GM23248 (cell line): ENCODE measurements around the gene SRC. TPM values are rescaled to one million over a fixed set of nuclear protein-coding genes. Genes with fewer than 3 reads are reported as not detected.

ENCODE experiments used
- DNase-seq: peaks from one replicate; pipeline ENCODE4 v3.0.0-alpha.2; 2015
- H2AFZ ChIP-seq: fragments of 200-600 bp; sonication (generic); 2 replicates; pipeline ENCODE4 v1.6.1; 2016; ENCODE audit warnings: antibody characterized with exemption
- H3F3A ChIP-seq: fragments of 200-600 bp; sonication (generic); 2 replicates; pipeline ENCODE4 v1.6.1; 2016; ENCODE audit warnings: mild to moderate bottlenecking, antibody characterized with exemption, mixed run types; ENCODE audit not compliant: insufficient read depth
- H3K27ac ChIP-seq: fragments of 200-600 bp; sonication (generic); 2 replicates; pipeline ENCODE4 v1.5.1; 2016; ENCODE audit warnings: mild to moderate bottlenecking
- H3K27me3 ChIP-seq: fragments of 200-600 bp; sonication (generic); replicated peaks from 2 replicates; pipeline ENCODE4 v1.6.1; 2016; ENCODE audit warnings: mild to moderate bottlenecking; ENCODE audit not compliant: insufficient read depth
- H3K36me3 ChIP-seq: fragments of 200-600 bp; sonication (generic); 2 replicates; pipeline ENCODE4 v1.6.1; 2016; ENCODE audit warnings: low read depth, mild to moderate bottlenecking
- H3K4me1 ChIP-seq: fragments of 200-600 bp; sonication (generic); 2 replicates; pipeline ENCODE4 v1.6.1; 2016; ENCODE audit warnings: mild to moderate bottlenecking; ENCODE audit not compliant: insufficient read depth
- H3K4me2 ChIP-seq: fragments of 200-600 bp; sonication (generic); one replicate; pipeline ENCODE4 v1.6.1; 2016; ENCODE audit warnings: mild to moderate bottlenecking; ENCODE audit not compliant: unreplicated experiment
- H3K4me3 ChIP-seq: fragments of 200-600 bp; sonication (generic); 2 replicates; pipeline ENCODE4 v1.5.1; 2016; ENCODE audit warnings: mild to moderate bottlenecking
- H3K79me2 ChIP-seq: fragments of 200-600 bp; sonication (generic); 2 replicates; pipeline ENCODE4 v1.6.1; 2016; ENCODE audit warnings: mild to moderate bottlenecking; ENCODE audit not compliant: insufficient read depth
- H3K9ac ChIP-seq: fragments of 200-600 bp; sonication (generic); 2 replicates; pipeline ENCODE4 v1.6.1; 2016; ENCODE audit warnings: mild to moderate bottlenecking
- H3K9me2 ChIP-seq: fragments of 200-600 bp; sonication (generic); 2 replicates; pipeline ENCODE4 v1.6.1; 2016; ENCODE audit warnings: mixed run types, mild to moderate bottlenecking, moderate library complexity; ENCODE audit not compliant: insufficient read depth
- H3K9me3 ChIP-seq: fragments of 200-600 bp; sonication (generic); one replicate; pipeline ENCODE4 v1.6.1; 2017; ENCODE audit warnings: low read depth
- H4K20me1 ChIP-seq: fragments of 200-600 bp; sonication (generic); 2 replicates; pipeline ENCODE4 v1.6.0; 2016; ENCODE audit not compliant: insufficient read depth
- EZH2 ChIP-seq: fragments of 200-600 bp; sonication (generic); IDR thresholded peaks from 2 replicates; pipeline ENCODE4 v1.6.1; 2018; ENCODE audit warnings: antibody characterized with exemption, mild to moderate bottlenecking; ENCODE audit not compliant: insufficient read depth, poor library complexity, severe bottlenecking
- EZH2phosphoT487 ChIP-seq: fragments of 200-600 bp; sonication (generic); IDR thresholded peaks from 2 replicates; pipeline ENCODE4 v1.6.1; 2018; ENCODE audit warnings: antibody characterized with exemption, moderate library complexity, mild to moderate bottlenecking, low read depth; ENCODE audit not compliant: insufficient read depth
- WGBS, 2 experiments: methylation state at CpG; one replicate each; pipeline ENCODE4 v1.1.6; 2015 to 2017; ENCODE audit warnings: low lambda C conversion rate in 2 of 2, low coverage in 1 of 2; ENCODE audit errors: missing lambda C conversion rate in 2 of 2; 5-methylcytosine and 5-hydroxymethylcytosine counted together
- in situ Hi-C: fragments of 300-500 bp; cut with MboI; formaldehyde crosslinking; loops from 2 replicates; pipeline ENCODE4 v1.15.0; 2020
- polyA plus RNA-seq: library from polyadenylated mRNA; unstranded; fragments of >200 nt; fragmentation: Nextera tagmentation; extraction: Ambion mirVana; gene quantifications from 2 replicates; pipeline ENCODE4 v1.2.1, GENCODE V29; 2016
- total RNA-seq: library from RNA; depleted of rRNA; stranded (reverse); fragments of >200 nt; shearing (Covaris generic); gene quantifications from 2 replicates; pipeline ENCODE4 v1.2.3, GENCODE V29; 2014

SRC gene
- total and polyA plus RNA-seq, 2 experiments from 2014 or later, result 17.0 to 28.6 TPM

- H2AFZ ChIP-seq, result no peak overlapping the region
Measured at GRCh38 chr20:37438464-37439222, 92.7 kb downstream of the SRC start.

GRCh38 chr20:37439223-37439933 lies 93.4 kb downstream of the SRC start:
- in situ Hi-C loops, result no loop called here
- 63 to 65% methylated on average over 11 to 23 of the region's 23 CpGs for WGBS, 2 experiments

More at GRCh38 chr20:37438464-37439222, 92.7 kb downstream of the SRC start:
- H3K79me2 ChIP-seq, result no peaks in the 10 kb centered on the region
- no peaks in the 10 kb centered on the region for H4K20me1 ChIP-seq
- no peaks in the 10 kb centered on the region for H3K9me2 ChIP-seq
- H3K4me3 ChIP-seq, result no peak overlapping the region
- no peaks in the 10 kb centered on the region for H3K9me3 ChIP-seq
- in situ Hi-C loops, result no loop called here
- no peak overlapping the region for H3K27ac ChIP-seq
- TF ChIP-seq EZH2, result no peak
- no peak for TF ChIP-seq EZH2phosphoT487
- no peaks in the 10 kb centered on the region for H3K4me1 ChIP-seq
- DNase-seq, result no peak
- no peaks in the 10 kb centered on the region for H3F3A ChIP-seq
- H3K9ac ChIP-seq, result no peak overlapping the region
- no peaks in the 10 kb centered on the region; the same call in 1 of the 2 replicates for H3K27me3 ChIP-seq
- no peak overlapping the region for H3K4me2 ChIP-seq
- WGBS, 2 experiments, result 80 to 83% methylated on average over 20 to 25 of the region's 25 CpGs
- no peaks in the 10 kb centered on the region for H3K36me3 ChIP-seq

GRCh38 chr20:37441023-37441422 lies 95.1 kb downstream of the SRC start:
- in situ Hi-C loops, result no loop called here
- Histone ChIP-seq H3K9ac (no peak overlapping the region), H3K27me3 (no peaks in the 10 kb centered on the region)

More at GRCh38 chr20:37439223-37439933, 93.4 kb downstream of the SRC start:
- no peak for DNase-seq
- Histone ChIP-seq H3K4me2 (no peak overlapping the region), H3K4me3 (no peak overlapping the region), H3F3A (no peaks in the 10 kb centered on the region), H3K4me1 (no peaks in the 10 kb centered on the region), H3K9me2 (no peaks in the 10 kb centered on the region), H4K20me1 (no peaks in the 10 kb centered on the region), H3K9ac (no peak overlapping the region), H3K36me3 (no peaks in the 10 kb centered on the region), H3K27ac (no peak overlapping the region), H3K79me2 (no peaks in the 10 kb centered on the region), H3K27me3 (no peaks in the 10 kb centered on the region; the same call in 1 of the 2 replicates), H3K9me3 (no peaks in the 10 kb centered on the region), H2AFZ (no peak overlapping the region)
- TF ChIP-seq EZH2, result no peak
- no peak for TF ChIP-seq EZH2phosphoT487

GRCh38 chr20:37442547-37442946 lies 96.6 kb downstream of the SRC start:
- H4K20me1 ChIP-seq, result no peaks in the 10 kb centered on the region
- H3K4me1 ChIP-seq, result no peaks in the 10 kb centered on the region
- no peak overlapping the region for H3K4me3 ChIP-seq
- H3K9me2 ChIP-seq, result no peaks in the 10 kb centered on the region
- WGBS, 2 experiments, result 50 to 64% methylated on average over 1 of the region's 1 CpG
- H3K9me3 ChIP-seq, result no peaks in the 10 kb centered on the region
- no peak for DNase-seq
- H3K27me3 ChIP-seq, result no peaks in the 10 kb centered on the region
- H3K4me2 ChIP-seq, result no peak overlapping the region
- no peak overlapping the region for H3K27ac ChIP-seq
- H3F3A ChIP-seq, result no peaks in the 10 kb centered on the region
- H3K9ac ChIP-seq, result no peak overlapping the region
- H3K36me3 ChIP-seq, result no peaks in the 10 kb centered on the region
- H2AFZ ChIP-seq, result no peak overlapping the region
- in situ Hi-C loops, result no loop called here
- TF ChIP-seq EZH2phosphoT487 (no peak), EZH2 (no peak)
- H3K79me2 ChIP-seq, result no peaks in the 10 kb centered on the region

More at GRCh38 chr20:37441023-37441422, 95.1 kb downstream of the SRC start:
- Histone ChIP-seq H3K36me3 (no peaks in the 10 kb centered on the region), H4K20me1 (no peaks in the 10 kb centered on the region), H3K79me2 (no peaks in the 10 kb centered on the region), H3K27ac (no peak overlapping the region), H3K4me2 (no peak overlapping the region), H2AFZ (no peak overlapping the region), H3K9me3 (no peaks in the 10 kb centered on the region), H3K9me2 (no peaks in the 10 kb centered on the region), H3K4me1 (no peaks in the 10 kb centered on the region), H3F3A (no peaks in the 10 kb centered on the region), H3K4me3 (no peak overlapping the region)
- WGBS, 2 experiments, result 90 to 96% methylated on average over 4 of the region's 4 CpGs
- DNase-seq, result no peak
- TF ChIP-seq EZH2phosphoT487 (no peak), EZH2 (no peak)
